Hematopoietic multipotent progenitor cell (in vitro differentiated cells): ENCODE measurements around the gene ASB7. TPM values are rescaled to one million over a fixed set of nuclear protein-coding genes. Genes with fewer than 3 reads are reported as not detected.

Experiments used
- DNase-seq, 3 donors: peaks; one replicate each; pipeline ENCODE4 v3.0.0-alpha.2; 2011 to 2015; ENCODE audit warnings: low read depth in 2 of 3, low spot score in 2 of 3
- total RNA-seq: library from RNA; depleted of rRNA; stranded (reverse); fragments of >200 nt; gene quantifications from one replicate; pipeline ENCODE4 v1.2.3, GENCODE V29; 2012

ASB7 gene
- total RNA-seq, 1 donor, result 14.8 TPM

DNA sequence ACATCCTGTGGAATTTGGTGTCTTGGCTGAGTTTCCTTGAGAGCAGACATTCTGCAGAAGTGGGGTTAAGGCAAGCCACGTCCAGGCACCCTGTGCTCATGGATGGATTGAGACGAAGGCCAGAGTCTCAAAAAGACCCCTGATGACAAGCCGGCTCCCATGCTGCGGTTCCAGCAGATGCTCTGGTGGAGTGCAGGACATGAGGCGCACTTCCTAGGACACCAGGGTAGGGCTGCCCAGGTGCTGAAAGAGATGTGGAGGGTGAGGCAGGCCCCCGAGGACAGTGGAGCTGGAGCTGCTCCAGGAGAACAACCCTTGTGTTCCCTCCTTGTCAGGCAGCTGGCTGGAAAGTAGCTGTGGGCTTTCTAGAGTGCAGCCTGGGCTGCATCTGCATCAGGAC lies 81.0 kb downstream of the ASB7 start:
- DNase-seq, result no peak

DNA sequence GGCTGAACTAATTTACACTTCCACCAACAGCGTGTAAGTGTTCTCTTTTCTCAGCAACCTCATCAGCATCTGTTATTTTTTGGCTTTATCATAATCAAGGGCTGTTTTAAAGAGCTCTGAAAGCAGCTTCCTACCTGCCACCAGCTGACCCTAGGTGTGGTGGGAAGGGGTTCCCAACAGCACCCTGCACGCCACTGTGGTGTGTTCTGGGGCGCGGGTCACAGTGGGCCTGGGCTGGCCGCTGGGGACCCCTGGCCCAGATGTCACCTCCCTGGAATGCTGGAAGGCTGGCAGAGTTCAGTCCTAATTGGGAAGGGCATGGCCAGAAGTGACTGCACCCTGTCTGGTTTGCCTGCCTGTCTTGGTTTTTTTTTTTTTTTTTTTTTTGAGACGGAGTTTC lies 82.2 kb downstream of the ASB7 start:
- no peak for DNase-seq

DNA sequence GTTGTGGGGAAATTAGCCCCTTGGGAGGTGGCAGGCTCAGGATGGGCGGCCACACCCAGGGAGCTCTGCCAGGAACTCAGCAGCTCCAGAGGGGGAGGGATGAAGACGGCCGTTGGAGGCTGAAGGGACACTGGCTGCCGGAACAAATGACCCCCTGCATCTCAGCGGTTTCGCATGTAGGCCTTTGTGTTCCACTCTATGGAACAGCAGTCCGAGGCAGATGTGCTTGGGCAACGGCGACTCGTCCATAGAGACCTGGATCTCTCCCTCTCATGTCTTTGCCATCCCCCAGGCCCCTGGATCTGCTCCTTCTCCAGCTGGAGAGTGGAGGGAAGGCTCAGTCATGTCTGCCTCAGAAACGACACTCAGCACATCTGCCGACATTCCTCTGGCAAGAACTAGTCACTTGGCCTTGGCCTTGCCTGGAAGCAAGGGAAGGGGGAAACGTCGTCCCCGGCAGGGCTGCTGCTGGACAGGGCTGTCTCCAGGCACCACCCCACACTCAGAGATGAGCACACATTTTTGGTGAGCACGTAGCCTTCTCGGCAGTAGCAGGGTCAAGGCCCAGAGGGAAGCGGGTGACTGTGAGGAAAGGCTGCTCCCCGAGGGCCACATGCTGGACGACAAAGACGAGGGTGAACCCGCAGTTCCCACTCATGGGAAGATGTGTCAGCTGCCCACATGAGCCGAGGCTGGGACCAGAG lies 83.8 kb downstream of the ASB7 start:
- no peak for DNase-seq

DNA sequence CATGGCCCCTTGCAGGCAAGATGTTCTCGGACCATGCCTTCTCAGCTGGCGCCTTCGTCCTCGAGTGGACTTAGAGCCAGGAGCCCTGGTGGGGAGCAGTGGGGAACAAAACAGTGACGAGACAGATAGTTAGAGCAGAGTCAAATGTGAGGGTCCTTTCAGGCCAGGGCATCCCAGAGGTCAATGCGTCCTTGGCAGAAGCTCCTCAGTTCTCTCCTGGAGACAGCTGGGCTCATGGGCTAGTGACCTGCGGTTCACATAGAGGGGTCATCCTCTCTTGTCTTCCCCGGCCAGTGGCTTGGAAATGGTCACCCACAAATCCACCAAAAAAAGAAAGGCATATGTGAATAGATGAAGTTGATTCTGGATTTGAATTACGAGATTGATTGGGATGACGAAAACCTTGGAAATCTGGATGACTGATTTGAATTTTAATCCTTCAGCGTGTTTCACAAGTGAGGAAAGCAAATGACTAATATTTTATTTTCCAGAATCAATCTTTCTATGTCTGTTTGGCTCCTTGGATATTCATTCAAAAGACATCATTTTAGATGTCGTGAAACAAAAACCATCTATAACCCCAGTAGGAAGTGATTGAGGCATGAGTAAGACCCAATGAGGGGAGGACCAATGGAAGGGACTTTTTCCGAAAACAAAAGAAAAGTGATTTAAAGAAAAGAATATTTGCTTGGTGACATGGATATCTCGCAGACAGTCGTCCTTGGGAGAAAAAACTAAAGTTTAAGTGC lies 84.5 kb downstream of the ASB7 start:
- no peak for DNase-seq

DNA sequence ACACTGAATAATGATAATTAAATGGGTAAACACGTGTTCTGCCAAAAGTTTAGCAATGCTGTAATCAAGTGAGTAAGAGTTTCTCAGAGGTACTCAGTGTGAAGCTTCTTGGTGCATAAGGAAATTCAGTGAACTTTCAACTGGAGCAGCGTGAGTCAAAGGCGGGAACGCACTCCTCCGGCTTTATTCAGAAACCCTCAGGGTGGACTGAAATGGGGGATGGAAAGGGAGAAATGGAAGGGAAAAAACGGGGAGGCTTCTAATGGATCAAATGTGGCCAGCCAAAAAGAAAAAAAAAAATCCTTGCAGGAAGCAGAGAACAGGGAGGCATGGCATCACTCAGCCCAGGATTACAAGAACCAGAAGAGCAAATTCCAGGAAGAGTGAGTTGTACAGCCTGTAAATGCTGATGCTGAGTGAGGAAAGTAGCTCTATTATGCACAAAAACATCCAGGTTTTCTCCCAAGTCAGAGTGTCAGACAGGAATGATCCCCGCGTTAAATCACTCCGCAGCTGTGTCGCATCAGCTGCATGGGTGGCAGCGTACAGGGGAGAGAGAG lies 85.3 kb downstream of the ASB7 start:
- no peak for DNase-seq

DNA sequence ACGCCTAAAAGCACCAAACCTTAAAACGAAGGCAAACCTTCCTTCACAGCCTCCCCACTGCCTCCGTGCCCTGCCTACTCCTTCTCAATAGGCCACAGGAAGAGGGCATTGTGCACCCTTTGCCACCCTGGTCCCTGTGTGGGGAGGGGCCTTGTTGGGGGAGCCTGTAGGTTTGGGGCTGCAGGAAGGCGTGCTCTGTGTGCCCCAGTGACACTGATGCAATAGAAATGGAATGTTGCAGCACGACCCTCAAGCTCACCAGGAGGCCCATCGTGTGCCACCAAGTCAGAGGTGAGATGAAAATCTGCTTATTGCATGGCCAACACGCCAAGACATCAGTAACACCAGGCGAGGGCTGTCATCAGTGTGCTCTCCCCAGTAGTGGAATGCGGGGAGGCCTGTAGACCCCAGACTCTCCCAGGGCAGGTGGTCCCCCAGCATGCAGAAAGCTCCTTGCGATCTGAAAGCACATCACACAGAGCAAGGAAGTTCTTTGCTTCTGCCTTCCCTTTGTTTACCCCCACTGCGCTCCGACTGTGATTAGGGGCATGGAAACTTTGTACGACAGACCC lies 86.2 kb downstream of the ASB7 start:
- DNase-seq, result no peak

DNA sequence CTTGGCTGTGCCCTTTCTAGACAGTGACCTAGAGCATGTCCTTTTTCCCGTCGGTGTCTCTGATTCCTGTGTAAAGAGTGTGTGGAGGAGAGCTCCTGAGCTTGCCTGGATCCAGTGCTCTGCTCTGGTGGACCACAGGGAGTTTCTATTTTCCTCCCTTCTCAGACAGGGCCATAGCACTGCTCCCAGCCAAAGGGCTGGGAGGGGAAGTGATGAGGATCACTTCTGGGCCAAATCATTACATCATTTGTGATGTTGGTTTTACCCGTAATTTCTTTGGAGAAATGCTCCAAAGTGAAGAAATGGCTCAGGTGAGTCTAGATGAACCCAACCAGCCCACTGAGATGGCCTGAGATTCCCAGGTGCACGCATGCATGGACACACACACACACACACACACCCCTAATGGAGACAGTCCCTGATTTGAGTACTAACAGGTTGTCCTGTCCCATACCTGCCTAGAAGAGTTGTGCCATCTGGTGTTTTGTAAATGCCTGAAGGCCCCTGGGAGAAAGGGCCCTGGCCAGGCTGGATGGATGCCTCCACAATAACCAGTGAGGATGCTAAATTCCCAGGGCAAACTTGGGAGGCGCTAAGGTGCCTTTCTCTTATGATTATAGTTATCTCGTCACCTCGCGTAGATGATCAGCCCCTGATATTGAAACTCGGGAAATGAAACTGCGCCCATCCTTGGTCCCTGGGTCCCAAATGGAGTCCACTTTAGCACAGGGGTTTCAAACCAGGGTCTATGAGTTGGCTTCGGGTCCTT lies 86.9 kb downstream of the ASB7 start:
- no peak for DNase-seq

DNA sequence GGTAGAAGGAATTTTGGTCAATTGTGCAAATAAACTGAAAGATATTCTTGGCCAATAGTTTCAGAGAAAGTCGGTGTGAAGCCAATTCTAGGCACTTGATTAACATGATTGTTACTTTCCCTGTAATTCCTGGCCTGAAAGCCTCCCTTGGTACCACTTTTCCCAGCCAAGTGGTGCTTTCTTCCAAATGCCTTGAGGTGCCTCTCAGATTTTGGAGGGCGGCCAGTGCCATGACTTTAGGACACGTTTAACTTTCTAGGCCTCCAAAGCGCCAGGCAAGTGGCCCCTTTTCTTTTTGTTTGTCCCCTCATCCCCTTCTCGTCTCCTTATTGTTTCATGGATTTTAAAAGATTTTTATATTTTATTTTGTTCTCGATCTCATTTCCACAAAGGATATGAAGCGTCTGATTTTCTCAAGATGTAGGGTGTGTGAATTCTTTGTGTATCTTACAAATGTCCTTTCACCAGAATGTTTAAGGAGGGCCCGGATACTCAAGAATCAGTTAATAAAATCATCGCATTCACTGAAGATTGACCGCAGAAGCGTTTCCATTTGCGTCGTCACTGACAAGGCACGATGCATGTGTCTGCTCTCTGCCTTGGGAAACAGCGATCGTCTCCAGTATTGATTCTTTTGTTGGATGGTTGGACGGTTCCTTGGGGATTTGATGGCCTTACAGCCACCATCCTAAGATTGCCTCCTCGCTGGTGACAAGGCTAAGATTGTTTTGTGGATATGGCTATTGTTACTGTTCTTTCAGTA lies 87.8 kb downstream of the ASB7 start:
- DNase-seq, result no peak

DNA sequence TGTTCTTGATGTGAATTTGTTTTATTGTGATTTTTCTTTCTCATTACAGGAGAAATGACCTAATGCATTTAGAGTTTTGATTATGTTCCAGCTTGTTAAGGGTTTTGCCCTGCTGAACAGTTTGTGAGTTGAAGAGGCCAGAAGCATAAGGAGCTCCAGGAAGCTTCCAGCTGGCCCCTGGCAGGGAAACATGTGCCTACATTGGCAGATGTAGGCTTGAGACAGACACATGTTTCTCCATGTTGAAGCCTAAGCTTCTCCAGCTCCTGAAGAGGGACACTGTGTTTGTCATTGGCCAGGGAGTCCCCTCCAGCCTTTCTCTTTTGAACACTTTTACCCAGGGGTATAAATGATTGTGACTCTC lies 88.4 kb downstream of the ASB7 start:
- DNase-seq, result no peak

DNA sequence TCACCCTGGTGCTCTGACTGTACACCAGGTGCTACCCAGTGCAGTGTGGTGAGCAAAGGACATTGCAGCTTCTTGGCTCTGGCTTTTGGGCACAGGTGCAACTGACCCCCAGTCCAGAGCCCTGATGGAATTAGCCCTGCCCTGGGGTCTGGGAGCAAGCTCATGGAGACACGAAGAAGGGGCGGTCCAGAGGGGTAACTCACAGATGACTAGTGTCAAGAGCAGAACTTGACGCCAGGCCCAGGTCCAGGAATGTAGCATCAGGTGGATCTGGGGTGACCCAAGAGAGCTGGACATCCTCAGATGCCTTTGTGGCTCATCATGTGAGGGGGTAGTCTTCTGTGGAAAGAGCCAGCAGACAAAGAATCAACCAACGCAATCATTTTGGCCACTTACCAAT lies 88.9 kb downstream of the ASB7 start:
- no peak for DNase-seq

DNA sequence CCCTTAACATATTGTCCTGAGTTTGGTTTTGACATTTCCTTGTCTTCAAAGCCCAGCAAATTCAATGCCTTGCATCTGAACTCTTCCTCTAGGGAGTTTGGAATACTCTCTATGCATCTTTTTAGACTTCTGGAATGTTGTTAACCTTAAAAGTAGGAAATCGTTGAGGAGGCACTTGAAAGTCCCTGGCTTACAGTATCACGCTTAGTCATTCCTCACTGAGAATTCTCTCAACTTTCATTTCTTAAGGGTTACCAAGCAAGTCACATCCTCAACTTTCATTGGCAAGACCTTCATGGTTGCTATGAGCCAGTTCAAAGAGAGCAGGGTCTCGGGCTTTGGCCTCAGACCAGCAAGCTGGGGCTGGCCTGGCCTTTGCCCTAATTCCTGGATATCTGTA lies 89.9 kb downstream of the ASB7 start:
- DNase-seq, result no peak

DNA sequence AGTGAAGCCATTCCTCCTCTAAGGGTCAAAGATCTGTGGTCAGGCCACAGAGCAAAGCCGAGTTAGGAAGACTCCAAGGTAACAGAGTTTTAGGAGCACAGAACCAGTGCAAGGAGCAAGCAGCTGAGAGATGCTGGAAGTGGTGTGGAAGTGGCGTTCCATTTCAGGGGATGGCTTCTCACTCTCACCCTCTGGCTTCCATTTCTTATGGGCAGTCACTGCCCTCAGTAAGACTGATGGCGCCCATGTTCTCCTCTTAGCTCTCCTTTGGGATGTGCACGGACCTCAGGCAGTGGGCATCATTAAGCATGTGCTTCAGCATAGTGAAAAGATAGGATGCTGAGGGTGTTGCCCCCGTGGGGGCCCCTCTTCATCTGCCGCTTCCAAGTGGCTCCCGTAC lies 90.3 kb downstream of the ASB7 start:
- DNase-seq, result no peak

DNA sequence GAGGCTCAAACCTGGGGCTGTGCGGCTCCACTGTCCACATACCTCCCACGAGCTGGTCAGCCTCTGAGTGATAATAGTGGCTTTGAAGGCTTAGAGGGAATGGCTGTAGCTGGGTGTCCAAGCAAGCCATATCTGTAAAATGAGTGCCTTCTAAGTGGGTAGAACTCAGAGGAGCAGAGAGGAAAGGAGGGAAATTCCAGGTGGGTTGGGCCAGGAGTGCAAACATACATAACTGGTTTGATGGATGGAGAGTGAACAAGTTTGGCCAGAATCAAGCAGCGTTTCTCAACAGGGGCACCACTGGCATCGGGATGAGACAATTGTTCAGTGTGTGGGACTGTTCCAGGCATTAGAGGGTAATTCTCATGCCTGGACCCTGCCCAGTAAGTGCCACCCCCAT lies 91.1 kb downstream of the ASB7 start:
- DNase-seq, result no peak

DNA sequence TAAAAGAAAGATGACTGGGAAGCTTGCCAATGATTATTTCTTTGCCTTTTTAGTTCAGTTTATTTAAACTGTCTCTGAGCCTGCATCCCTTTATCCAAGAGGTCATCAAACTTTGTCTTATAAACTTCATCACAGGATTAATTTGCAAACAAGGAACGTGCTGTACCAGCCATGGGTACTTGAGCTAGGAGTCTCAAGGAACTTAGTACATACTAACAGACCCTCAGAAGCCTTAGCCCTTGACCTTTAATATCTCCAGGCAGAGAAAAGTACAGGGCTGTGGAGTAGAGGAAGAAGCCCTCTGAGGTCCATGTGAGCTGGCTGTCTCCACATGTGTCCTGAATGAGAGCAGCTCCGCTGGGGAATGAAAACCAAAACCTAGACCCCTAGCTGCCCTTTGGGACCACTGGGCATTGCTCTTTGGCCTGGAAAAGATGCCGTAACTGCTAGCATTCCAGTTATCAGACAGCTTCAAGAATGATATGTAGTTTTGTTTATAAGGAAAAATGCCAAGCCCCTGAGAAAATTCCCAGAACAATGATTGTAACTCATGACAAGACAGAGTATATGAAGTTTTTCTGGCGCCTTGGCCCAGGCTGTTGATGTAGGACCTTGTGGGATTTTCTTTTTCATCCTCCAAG lies 92.1 kb downstream of the ASB7 start:
- DNase-seq, result no peak

DNA sequence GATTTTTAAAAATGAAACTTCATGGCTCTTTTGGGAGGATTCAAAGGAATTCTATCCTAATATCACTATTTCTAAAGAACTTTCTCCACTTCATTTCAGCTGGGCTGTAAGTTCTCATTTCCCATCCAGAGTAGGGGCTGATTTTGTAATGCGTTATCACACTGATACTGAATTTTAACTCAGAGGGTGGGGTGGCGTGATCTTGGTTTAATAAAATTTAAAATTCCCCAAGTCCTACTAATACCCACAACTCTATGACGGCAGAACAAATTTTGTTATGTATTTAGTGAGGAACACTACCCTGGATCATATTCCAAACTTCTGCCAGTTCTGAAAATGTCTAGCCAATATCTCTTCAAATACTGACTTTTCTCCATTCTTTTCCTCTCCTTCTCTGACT lies 92.7 kb downstream of the ASB7 start:
- DNase-seq, result no peak

DNA sequence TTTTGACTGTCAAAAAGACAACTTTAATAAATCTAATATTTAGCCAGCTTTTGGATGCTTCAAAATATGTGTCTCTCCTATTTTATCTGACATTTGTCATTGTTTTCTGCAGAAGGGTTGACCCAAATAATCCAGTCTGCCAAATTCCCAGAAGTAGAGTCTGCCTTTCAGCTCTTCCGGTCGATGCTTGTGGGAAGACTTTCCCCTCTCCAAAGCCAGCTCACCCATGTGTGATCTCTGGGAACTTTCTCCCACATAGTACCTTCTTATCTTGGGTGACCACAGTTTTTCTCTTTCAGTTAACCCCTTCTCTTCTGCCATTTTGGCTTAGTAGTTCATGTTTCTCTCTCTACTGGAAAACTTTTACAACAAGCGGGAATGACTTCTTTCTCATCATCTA lies 94.1 kb downstream of the ASB7 start:
- no peak for DNase-seq
